HepG2 (cell line): ENCODE measurements around the gene CD300LF. TPM values are rescaled to one million over a fixed set of nuclear protein-coding genes. Genes with fewer than 3 reads are reported as not detected.

Experiments
- CREM ChIP-seq, 2 experiments: sonication (generic) in 1 of 2; formaldehyde crosslinking in 1 of 2; IDR thresholded peaks; 2 replicates each; pipeline versions ENCODE4 v1.4.0 to v1.6.1; 2016 to 2020; ENCODE audit warnings: antibody characterized with exemption in 1 of 2, mild to moderate bottlenecking in 1 of 2, missing genetic modification reagents in 1 of 2
- DNMT1 ChIP-seq: sonication (generic); formaldehyde crosslinking; IDR thresholded peaks from 2 replicates; pipeline ENCODE4 v1.5.1; 2020; ENCODE audit warnings: mild to moderate bottlenecking, missing genetic modification reagents
- GMEB2 ChIP-seq: IDR thresholded peaks from 2 replicates; pipeline ENCODE4 v1.6.1; 2016; ENCODE audit warnings: missing biosample characterization, missing genetic modification reagents, low read depth
- KAT8 ChIP-seq: IDR thresholded peaks from 2 replicates; pipeline ENCODE4 v1.6.1; 2016; ENCODE audit warnings: missing genetic modification reagents, missing compliant biosample characterization
- KLF15 ChIP-seq: sonication (generic); formaldehyde crosslinking; IDR thresholded peaks from 2 replicates; pipeline ENCODE4 v1.8.1; 2023; ENCODE audit warnings: borderline replicate concordance, mild to moderate bottlenecking, inconsistent platforms, missing genetic modification reagents, mixed read lengths
- MAFK ChIP-seq, 2 experiments: IDR thresholded peaks in 1 of 2; conservative IDR thresholded peaks in 1 of 2; 2 replicates each; pipeline ENCODE4 v1.6.1; 2011; ENCODE audit warnings: improper control_type of control experiment in 2 of 2, low read length in 2 of 2
- MEIS1 ChIP-seq: sonication (generic); formaldehyde crosslinking; IDR thresholded peaks from 2 replicates; pipeline ENCODE4 v1.9.0; 2021; ENCODE audit warnings: mild to moderate bottlenecking, missing genetic modification reagents, moderate library complexity, borderline replicate concordance
- MIXL1 ChIP-seq: IDR thresholded peaks from 2 replicates; pipeline ENCODE4 v1.6.1; 2016
- PRDM15 ChIP-seq: sonication (generic); formaldehyde crosslinking; IDR thresholded peaks from 2 replicates; pipeline ENCODE4 v1.4.0; 2020; ENCODE audit warnings: missing genetic modification reagents
- RERE ChIP-seq: IDR thresholded peaks from 2 replicates; pipeline ENCODE4 v1.6.1; 2016; ENCODE audit warnings: low read depth, missing genetic modification reagents, missing compliant biosample characterization
- ZFP36L2 ChIP-seq: sonication (generic); formaldehyde crosslinking; IDR thresholded peaks from 2 replicates; pipeline ENCODE4 v1.4.0; 2020; ENCODE audit warnings: missing genetic modification reagents
- ZFY ChIP-seq: sonication (generic); formaldehyde crosslinking; IDR thresholded peaks from 2 replicates; pipeline ENCODE4 v1.4.0; 2020; ENCODE audit warnings: missing genetic modification reagents
- ZNF441 ChIP-seq: sonication (generic); formaldehyde crosslinking; IDR thresholded peaks from 2 replicates; pipeline ENCODE4 v1.7.0; 2021; ENCODE audit warnings: missing genetic modification reagents, borderline replicate concordance
- ZNF580 ChIP-seq: IDR thresholded peaks from 2 replicates; pipeline ENCODE4 v1.6.1; 2016; ENCODE audit warnings: low read depth, borderline replicate concordance
- ZNF619 ChIP-seq: sonication (generic); formaldehyde crosslinking; IDR thresholded peaks from 2 replicates; pipeline ENCODE4 v1.4.0; 2020; ENCODE audit warnings: mild to moderate bottlenecking, missing genetic modification reagents
- ZNF777 ChIP-seq: sonication (generic); formaldehyde crosslinking; IDR thresholded peaks from 2 replicates; pipeline ENCODE4 v1.4.0; 2020; ENCODE audit warnings: missing genetic modification reagents
- ZNF83 ChIP-seq: sonication (generic); formaldehyde crosslinking; IDR thresholded peaks from 2 replicates; pipeline ENCODE4 v1.4.0; 2020; ENCODE audit warnings: missing genetic modification reagents, mild to moderate bottlenecking, borderline replicate concordance
- polyA plus RNA-seq, 8 experiments: library from polyadenylated mRNA; depleted of rRNA in 3 of 8; stranded (reverse) in 7 of 8; unstranded in 1 of 8; fragments of >200 nt; fragmentation: Illumina TruSeq in 4 of 8; extraction: Trizol in 4 of 8; gene quantifications; 2 replicates each; pipeline versions ENCODE4 v1.2.1 to v1.2.3, GENCODE V29; 2011 to 2016; ENCODE audit warnings: low read depth in 4 of 8, missing spikeins in 1 of 8, mixed read lengths in 1 of 8; ENCODE audit not compliant: insufficient read depth in 1 of 8
- total RNA-seq, 5 experiments: library from RNA; depleted of rRNA; stranded (reverse); fragments of >200 nt; fragmentation: Illumina TruSeq; extraction: Trizol; gene quantifications; 2 replicates each; pipeline ENCODE4 v1.2.3, GENCODE V29; 2016; ENCODE audit warnings: low read depth in 1 of 5
- TF ChIP-seq, protein P1 (sequence below): IDR thresholded peaks from 2 replicates; pipeline ENCODE4 v1.6.1; 2016; ENCODE audit warnings: mild to moderate bottlenecking, missing biosample characterization, missing genetic modification reagents

The CD300LF gene
- total and polyA plus RNA-seq, 2 of the 13 experiments (the other 11 are each of a cell fraction or from before 2014, with no cell fraction given): not detected

DNA sequence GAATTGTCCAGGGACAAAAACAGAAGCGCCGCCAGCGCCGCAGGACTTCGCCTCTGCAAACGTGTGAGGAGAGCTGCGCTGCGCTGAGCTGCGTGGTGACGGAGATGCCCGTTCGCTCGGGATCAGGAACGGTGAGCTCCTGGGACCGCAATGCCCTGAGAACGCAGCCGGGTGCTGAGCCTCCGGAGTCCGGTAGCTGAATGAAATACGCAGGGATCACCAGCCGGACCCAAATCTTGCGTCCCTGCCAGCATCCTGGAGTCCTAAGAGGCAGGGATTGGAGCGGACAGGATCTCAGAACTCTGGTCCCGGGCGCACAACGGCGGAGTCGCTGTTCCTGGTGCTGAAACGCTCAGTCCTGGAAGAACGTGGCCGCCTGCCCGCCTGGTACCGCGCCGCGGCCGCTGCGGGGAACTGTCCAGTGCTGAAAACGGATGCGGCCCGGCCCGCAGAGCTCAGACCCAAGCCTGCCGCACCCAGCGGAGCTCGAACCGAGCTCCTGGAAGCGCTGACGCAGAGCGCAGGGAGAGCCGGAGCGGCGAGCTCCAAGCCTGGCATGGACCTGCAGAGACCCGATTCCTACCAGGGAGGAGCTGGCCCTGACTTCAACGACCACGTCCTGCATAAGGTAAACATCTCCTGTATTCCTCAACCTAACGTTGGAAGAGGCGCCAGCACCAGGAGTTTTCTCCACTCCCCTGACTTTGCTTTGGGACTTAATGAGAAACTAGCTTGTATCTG is 41.5 kb downstream of the CD300LF start (continued):
- TF ChIP-seq RERE (CRISPR knock-in tag) (peak; percentile 91), KAT8 (CRISPR knock-in tag) (peak; percentile 96), MAFK (conservative IDR thresholded peaks at IDR 0.05 in 1 of 2, IDR thresholded peaks at IDR 0.05 in 1 of 2; ENCODE audit: low read length in 2 of 2) (no peak), ZFY (CRISPR knock-in tag) (peak; percentile 90), CREM (IDR thresholded peaks at IDR 0.05) (no peak), CREM (CRISPR knock-in tag; IDR thresholded peaks at IDR 0.05) (peak; percentile 72), MEIS1 (CRISPR knock-in tag) (peak; percentile 100), ZNF619 (peak; percentile 94), PRDM15 (CRISPR knock-in tag) (peak; percentile 93), KLF15 (CRISPR knock-in tag) (peak; percentile 100), GMEB2 (CRISPR knock-in tag) (peak; percentile 48; the same call in 1 of the 2 replicates), ZNF580 (CRISPR knock-in tag) (peak; percentile 100), ZFP36L2 (CRISPR knock-in tag) (peak; percentile 99), ZNF83 (CRISPR knock-in tag) (peak; percentile 100), MIXL1 (CRISPR knock-in tag) (peak; percentile 99), DNMT1 (peak; percentile 100), ZNF777 (CRISPR knock-in tag) (peak; percentile 97), ZNF441 (CRISPR knock-in tag) (peak; percentile 99)
- TF ChIP-seq, protein P1, sequence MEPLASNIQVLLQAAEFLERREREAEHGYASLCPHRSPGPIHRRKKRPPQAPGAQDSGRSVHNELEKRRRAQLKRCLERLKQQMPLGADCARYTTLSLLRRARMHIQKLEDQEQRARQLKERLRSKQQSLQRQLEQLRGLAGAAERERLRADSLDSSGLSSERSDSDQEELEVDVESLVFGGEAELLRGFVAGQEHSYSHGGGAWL (CRISPR knock-in tag): peak; percentile 100
